HuH-7.5 (cell line): Measurements from ENCODE around the gene KCTD3.

Experiments
- DNase-seq: peaks from one replicate; pipeline ENCODE4 v3.0.0; 2011; ENCODE audit warnings: low spot score

Gene KCTD3

GRCh38 chr1:215556996-215557395 lies 10.1 kb upstream of the KCTD3 start:
- DNase-seq, result no peak

GRCh38 chr1:215557504-215557903 lies 9.6 kb upstream of the KCTD3 start:
- no peak for DNase-seq

DNA sequence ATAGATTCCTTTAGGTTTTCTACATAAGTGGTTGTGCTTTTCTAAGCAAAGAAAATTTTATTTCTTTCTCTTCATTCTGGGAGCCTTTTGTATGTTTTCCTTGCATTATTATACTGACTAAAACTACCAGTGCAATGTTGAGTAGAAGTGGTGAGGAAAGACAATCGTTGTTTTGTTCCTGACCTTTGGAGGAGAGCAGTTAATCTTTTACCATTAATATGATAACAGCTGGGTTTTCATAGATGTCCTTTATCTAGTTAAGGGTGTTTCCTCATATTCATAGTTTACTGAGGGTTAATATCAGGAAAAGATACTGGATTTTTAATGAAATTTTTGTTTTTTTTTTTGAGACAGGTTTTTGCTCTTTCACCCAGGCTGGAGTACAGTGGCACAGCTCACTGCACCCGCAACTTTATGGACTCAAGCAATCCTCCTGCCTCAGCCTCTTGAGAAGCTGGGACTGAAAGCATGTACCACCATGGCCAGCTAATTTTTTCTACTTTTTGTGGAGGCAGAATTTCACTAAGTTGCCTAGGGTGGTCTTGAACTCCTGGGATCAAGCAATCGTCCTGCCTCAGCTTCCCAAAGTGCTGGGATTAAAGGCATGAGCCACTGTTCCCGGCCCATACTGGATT lies 9.0 kb upstream of the KCTD3 start:
- DNase-seq, result no peak

DNA sequence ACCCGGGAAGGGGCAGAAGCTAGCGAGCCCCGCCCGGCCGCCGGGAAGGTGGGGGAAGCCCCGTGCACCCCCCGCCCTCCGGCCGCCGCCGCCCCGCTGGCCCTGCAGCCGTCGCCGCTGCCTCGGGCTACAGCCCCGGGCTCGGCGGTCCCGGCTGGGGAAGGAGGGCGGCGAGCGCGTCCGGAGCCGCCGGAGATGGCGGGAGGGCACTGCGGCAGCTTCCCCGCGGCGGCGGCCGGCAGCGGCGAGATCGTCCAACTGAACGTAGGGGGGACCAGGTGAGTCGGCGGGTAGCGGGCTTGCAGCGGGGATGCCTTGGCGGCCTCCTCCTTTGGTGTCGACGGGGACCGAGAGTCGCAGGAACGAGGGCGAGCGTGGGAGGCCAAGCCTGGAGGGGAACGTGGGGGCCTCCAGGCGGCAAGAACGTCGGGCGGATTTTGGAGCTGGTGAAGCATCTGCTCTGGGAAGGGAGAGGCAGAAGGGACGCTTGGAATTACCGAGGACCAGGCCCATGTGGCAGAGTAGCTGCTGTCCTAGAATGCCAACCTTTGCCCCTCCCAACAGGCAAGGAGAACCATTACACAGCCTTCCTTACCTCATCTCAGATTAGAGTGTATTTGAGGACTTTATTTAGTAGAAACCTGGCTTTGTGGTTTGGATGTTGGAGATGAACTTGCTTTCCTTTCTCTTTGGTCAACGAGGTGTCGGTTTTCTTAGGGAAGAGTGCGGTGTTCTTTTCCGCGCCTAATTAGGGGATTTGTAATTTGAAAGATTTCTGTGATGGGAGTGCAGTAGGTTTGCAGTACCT lies 591 bp downstream of the KCTD3 start:
- DNase-seq, result peak; percentile 75

- peak; percentile 52 for DNase-seq
Observed at GRCh38 chr1:215568299-215568692, 1.2 kb downstream of the KCTD3 start.

DNA sequence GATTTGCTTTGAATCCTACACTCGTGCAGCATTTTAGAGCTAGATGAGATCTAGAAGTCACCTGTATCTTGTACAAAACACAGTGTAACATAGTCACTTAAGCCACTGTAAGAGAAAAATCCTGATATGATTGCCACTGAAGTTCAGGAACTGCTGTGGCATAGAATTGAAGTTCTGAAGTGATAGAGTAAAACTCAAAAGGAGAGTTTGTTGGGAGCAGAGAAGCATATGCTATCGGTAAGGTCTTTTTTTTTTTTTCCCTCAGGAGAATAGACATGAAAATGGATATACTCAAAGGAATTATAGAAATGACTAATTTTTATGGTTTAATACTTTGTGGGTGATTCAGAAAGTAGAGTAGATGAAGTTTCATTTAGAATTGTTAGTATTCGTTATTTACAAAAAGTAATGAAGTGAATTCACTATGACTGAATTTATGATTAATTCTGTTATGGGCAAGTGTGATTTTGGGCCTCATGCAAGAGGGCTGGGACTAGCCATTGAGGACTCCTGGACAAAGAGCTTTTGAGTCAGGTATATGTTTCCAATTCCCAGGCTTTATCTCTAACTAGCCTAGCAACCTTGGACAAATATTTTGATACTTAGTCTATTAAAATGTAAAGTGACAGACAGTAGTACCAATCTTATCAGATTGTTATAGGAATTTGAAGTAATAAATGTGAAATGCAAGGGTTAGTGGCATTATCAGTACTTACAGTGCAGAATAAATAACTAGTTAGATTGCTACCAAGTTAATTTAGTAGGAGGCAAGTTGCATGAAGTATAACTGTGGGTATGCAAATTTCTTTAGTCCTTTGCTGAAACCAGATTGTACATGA lies 3.1 kb downstream of the KCTD3 start:
- DNase-seq, result no peak

- no peak for DNase-seq
Observed at GRCh38 chr1:215581896-215582295, 14.8 kb downstream of the KCTD3 start.

- DNase-seq, result no peak
Observed at GRCh38 chr1:215583185-215583749, 16.2 kb downstream of the KCTD3 start.

DNA sequence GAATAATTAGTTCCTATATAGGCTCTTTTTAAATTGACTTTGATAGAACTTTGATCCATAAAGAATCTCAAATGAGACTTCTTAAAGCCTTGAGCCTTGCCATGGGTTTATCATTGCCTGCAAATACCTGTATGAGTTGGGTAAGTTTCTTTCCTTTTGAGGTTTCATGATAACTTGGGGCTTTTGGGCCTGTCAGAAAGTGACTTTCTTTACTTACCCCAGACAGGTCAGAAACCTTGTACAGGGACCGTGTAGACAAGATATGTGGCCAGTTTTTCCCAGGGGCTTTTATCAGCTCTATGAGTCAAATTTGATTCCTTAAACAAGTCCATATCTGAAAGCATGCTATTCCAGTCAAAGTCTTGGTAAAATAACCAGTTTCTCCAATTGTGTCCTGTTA lies 17.3 kb downstream of the KCTD3 start:
- DNase-seq, result no peak

DNA sequence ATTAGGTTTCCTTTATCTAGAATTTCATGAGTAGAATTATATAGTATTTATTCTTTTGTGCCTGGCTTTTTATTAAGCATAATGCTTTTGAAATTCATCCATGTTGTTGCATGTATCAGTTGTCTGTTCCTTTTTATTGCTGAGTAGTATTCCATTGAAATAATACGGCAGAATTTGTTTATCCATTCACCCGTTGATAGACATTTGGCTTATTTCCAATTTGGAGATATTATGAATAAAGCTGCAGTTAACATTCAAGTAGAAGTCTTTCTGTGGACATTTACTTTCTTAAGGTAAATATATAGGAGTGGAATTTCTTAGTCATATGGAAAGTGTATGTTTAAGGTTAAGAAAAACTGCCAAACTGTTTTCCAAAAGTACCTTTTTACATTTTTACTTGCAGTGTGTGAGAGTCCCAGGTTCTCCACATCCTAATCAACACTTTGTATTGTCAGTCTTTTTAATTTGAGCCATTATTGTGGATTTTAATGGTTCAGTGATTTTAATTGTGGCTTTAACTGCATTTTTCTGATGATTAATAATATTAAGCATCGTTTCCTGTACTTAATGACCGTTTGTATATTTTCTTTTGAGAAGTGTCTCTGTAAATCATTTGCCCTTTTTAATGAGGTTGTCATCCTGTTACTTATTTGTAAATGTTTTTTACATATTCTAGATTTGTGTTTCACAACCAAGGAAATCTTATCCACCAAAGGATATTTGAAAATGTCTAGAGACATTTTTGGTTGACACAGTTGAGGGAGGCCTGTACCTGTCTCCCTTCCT lies 22.7 kb downstream of the KCTD3 start:
- DNase-seq, result no peak

- DNase-seq, result no peak
Observed at GRCh38 chr1:215590779-215591491, 23.8 kb downstream of the KCTD3 start.

DNA sequence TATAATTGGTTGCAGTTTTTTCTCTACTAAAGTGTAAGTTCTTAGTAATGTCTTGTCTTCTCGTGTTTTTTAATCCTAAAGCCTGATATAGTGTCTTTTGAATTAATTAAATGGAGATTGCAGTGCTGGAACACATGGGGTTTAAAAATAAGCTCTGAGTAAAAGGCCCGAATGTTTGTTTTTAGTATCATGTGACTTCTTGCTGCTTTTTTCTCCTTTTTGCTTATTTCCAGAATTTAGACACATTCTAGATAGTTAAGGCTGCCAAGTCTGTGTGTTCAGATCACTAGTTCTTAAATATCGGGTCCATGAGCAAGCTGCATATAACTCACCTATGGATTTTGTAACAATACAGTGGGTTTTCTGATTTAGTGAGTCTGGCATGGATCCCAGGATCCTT lies 27.5 kb downstream of the KCTD3 start:
- DNase-seq, result no peak

GRCh38 chr1:215595231-215595630 lies 28.1 kb downstream of the KCTD3 start:
- DNase-seq, result no peak

DNA sequence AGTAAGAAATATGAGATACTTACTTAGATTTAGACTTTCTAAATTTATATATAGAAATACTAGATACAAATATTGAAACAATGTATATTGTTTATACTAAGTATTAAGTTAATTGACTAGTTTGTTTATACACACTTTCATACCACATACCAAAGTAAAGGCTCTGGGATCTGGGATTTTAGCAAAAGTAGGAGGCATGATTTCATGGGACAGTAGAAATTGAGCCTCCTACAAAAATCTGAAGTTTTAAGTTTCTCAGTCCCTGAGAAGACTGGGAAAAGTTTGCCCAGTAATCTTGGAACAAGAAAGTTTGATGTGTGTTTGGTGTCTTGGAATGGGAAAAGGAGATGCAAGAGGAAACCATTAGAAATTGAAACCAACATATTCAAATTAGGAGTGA lies 30.9 kb downstream of the KCTD3 start:
- DNase-seq, result no peak

DNA sequence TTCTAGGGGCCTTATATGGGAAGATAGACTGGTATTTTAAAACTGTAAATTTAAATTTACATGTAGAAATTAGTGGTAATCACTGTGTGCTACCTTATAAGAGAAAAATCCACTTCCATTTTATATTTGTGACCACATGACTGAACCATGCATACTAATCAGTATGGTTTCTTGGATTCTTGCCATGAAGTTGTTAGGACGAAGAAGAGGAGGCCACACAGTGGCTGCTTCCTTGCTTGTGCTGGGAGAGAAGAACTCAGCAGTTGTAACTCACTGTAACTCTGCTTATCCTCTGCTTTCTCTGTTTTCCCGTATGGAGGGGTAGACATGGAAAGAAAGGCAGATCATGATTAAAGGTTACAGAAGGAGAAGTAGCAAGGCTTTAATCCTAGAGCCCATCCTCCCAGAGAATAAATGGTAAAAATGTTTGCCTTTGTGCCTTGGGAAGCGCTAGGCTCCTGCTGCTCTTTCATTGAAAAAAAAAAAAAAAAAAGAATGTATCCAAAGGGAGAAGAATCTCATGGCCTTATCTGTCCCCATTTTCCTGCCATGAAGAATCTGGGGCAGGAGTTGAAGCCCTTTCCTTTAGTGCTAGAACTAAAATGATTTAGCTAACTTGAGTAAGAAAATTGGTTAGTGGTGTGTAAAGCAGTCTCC lies 32.4 kb downstream of the KCTD3 start:
- DNase-seq, result no peak

DNA sequence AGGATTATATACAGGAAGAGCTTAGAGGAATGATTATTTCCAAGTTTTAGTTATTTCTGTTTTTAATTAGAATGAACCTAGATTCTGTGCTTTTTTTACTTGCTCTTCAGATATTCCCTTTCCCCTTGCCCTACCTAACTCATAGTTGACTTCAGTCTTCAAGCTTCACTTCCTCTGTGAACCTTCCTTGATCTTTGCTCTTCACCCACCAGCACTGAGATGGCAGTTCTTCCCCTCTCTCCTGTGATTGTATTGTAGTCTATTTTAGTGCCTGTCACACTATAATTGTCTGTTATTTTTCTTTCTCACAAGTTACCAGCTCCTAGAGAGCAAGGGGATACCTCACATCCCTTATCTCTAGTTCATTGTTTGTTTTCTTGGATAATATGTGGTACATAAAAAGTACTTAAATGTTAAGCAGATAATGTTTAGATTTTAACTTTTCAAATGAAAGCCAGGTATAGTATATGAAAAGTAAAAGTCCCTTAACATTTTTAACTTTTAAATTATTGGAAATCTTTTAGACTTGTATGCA lies 33.2 kb downstream of the KCTD3 start:
- DNase-seq, result no peak

- no peak for DNase-seq
Observed at GRCh38 chr1:215600867-215601266, 33.8 kb downstream of the KCTD3 start.

- DNase-seq, result no peak
Observed at GRCh38 chr1:215601276-215601675, 34.2 kb downstream of the KCTD3 start.

- no peak for DNase-seq
Observed at GRCh38 chr1:215603319-215603718, 36.2 kb downstream of the KCTD3 start.

DNA sequence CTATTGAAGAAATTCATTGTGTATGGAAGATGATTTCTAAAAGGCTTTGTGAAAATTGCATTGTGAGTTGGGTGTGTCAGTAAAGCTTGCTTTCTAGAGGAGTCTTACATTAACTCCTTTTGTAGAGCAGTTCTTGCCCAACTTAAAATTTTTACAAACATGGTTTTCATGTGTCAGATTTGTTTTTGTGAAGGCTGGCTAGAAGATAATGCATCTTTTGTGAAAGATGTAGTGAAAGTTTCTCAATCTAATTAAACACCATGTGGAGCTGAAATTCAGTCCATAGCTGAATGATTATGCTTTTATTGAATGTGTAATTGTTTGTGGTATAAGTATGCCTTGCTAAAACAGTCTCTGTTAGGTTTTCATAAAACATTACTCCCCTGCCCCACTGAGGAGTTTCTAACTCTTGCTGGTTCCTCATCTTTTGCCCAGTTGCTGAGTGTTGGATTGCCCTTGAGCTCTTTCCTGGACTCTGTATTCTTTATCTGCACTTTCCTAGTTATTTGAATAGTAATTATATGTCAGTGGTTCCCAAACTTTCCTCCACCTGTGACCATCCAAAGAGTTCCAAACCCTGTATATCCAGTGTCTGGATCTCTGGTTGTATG lies 38.0 kb downstream of the KCTD3 start:
- DNase-seq, result no peak
